Measurements from ENCODE around the gene PRRC1.
A peak's percentile ranks its signal among the peaks of the same experiment; 100 is the strongest.
"Not testable (repeated sequence)": the region's sequence is repeated elsewhere in the genome, so short reads cannot be mapped to it uniquely, and the experiment has no call there.

Gene PRRC1

DNA sequence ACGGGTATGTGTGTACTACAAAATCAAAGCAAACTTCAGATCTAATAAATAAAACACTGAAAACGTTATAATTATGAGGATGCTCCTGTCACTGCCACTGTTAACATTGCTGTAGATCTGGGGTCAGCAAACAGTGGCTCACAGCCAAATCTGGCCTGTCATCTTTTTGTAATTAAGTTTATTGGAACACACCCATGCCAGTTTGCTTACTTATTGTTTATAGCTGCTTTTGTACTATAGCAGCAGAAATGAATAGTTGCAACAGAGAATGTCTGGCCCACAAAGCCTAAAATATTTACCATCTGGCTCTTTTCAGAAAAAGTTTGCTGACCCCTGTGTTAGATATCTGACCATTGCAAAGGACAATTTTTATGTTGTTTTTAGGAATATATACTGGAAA is 32.1 kb downstream of the PRRC1 start:
- no peak for DNase-seq

DNA sequence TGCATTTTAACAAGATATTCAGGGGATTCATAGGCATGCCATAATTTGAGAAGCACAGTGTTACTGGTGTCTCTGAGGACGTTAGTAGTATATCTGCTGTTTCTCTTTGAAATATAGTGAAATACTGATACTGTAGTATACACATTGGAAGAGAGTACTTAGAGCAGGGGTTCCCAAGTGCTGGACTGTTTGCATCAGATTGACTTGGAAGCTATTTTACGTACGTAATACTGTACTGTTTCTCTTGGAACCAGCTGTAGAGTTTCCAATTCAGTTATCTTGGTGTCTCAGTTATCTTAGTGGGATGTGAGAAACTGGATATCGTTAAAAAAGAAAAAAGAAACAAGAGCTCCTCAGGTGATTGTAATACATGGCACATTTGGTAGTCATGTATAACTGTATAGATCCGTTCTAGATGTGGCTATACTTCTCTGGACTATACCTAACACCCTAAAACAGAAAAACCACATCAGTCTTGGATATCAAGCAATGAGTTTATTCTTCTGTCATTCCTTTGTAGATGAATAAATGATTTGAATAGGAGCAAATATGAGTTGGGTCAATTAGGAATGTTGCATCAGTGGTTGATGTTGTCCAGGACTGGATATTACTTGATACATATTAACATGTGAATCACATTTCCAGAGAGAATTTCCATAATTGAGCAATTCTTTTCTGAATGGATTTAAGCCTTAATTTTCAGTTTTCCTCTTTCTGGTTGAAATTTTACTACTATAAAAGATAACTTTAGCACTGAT is 33.4 kb downstream of the PRRC1 start:
- DNase-seq: no peak

DNA sequence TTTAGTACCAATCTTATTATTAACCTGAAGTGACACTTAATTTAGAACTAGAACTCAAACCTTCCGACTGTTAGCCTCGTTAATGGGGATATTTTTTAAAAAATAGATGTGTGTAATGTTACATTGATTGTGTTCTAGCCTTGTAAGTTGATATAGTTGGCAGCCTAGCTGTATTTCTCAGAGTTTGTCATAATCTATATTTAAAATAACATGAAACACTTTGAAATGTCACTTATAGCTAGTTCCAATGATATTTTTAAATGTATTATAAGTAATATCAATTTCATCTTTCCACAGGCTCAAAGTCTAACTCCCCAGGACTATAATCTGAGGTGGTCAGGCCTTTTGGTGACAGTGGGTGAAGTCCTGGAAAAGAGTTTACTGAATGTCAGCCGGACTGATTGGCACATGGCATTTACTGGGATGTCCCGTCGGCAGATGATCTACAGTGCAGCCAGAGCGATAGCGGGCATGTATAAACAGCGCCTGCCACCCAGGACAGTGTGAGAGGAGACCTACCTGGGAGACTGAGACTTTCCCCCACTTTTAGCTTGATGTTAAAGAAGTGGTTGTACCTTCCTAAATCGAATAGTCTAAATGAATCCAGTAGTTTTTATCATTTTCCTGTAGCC is 34.1 kb downstream of the PRRC1 start:
- no peak for DNase-seq

DNA sequence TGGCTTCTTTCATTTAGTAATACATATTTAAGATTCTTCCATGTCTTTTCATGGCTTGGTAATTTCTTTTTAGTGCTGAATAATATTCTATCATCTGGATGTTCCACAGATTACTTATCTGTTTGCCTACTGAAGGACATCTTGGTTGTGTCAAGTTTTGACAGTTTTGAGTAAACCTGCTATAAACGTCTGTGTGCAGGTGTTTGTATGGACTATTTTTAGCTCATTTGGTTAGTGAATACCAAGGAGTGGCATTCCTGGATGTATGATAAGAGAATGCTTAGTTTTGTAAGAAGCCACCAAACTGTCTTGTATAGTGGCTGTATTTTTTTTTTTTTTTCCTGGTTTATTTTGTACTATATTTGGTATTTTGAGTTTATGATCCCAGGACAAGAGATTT is 38.4 kb downstream of the PRRC1 start:
- no peak for DNase-seq

DNA sequence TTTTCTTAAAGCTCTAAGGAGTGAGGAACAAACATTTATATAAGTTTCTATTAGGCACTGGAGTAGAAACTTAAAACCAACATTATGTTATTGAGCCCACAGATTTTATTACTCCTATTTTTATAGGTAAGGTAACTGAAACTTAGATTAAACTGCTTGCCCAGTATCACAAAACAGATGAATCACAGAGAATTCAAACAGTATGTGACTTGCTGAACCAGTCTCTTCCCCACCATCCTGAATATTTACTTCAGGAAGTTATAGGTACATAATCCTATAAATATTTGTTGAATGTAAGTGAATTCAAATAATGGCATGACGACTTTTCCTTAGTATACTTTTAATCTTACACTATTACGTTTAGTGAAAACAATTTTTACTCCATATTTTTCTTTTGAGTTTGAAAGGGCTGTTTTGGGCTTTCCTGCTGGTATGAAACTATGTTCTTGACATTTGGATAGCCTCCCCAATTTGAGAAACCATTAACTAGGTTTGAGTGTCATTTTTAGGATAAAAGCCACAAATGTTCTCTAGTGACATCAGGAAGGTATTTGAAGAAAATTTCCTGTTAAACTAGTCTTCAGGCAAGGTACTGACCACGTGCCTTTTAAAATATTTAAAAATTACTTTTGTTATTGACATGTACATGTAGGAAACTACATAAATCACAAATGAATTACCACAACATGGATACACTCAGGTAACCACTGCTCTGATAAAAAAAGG is 39.3 kb downstream of the PRRC1 start:
- DNase-seq: no peak

DNA sequence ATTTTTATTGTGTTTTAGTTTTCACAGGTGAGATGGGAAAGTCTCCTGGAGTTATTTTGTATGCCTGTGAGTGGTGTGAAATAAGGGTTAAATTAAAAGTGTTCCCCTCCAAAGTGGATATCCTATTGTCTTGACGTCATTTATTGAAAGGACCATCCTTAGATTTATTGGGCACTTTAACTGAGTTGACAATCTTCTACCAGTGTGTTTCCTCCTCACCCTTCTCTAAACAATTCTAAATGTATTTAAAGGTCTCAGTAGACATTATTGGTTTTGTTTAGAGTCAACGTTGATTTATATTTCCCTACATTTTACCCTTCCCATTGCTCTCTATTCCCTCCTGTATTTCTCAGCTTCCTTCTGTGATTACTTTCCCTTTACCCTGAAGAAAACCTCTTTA is 40.8 kb downstream of the PRRC1 start:
- DNase-seq: no peak

DNA sequence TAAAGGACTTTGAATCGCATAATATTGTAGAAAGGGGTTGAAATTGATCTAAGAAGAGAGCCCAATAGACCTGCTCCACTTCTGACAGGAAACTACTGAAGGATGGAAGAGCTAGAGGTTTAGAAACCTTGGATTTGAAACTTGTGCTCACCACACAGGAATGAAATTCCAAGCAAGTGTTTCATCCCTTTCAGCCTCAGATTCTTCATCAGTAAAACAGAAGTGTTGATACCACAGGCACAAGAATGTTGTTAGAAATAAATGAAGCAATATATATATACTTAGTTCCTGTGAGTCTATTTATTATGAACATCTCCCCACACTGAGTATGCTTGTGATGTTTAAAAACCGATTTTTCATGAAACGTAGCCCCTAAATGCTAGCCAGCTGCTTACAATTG is 43.8 kb downstream of the PRRC1 start:
- DNase-seq: no peak

DNA sequence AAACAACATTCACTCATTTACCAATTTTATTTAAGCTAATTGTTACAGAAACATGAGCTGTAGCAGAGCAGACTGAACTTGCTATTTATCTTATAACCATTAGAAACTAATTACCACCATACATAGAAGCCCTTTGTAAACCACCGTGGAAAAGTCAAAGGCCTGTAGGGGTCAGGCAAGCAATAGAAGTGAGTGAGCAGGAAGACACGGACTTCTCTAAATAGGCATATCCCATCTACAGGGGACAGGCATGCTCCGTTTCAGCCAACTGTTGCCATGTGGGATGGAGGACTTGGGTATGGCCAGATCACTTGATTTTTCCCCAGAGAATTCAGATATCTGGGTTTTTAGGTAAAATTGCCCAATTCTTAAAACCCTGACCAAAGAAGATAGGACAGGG is 44.8 kb downstream of the PRRC1 start:
- peak in 1 of 2 donors; percentile 16 for DNase-seq

DNA sequence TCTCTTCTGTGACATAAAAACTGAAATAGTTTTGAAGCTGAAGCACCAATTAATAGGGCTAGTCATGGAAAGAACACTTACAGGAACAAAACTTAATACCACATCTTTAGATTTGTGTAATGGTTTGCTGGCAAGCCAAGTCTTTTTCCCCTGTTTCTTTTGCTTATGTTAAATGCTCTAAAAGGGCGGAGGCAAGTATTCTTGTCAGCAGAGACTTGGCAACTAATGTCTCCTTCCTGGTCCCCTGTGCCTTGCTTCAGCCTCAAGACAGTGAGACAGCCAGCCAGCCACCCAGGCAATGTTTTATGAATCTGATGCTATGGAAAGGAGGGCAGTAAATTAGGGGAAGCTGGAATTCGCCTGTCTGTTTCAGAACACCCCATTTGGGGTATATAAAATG is 45.7 kb downstream of the PRRC1 start:
- DNase-seq: no peak

DNA sequence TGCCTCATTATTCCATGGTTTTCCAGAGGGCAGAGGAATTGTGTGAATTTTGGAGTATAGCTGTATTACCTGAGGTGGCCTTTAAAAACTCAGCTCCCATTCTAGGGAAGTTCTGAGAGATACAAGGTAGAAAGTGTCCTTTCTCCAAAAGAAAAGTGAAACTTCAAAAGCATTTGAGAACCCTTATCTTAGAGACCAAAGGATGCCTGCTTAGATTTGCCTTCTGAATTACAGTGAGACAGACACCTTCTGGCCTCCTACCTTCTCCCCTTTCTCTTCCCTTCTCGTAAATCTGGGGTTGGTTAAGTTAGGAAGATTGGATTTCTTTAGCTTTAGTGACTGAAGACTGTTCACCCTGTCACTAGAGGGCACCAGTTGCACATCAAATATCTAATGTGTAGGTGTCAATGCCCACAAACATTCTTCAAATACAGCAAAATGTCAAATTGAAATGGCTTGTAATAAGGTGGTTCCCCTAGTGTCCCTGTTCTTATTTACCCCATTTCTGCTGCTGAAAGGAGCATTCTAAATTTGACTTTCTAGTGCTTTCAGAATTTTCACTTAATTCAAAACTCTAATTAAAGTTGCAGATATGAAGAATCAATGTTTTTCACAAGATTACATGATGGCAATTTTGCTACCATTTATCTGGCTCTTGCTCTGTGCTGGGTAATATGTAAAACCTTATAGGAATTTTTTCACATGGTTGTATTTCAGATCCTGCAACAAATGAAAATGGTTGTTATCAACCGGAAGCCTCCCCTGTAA is 46.7 kb downstream of the PRRC1 start:
- peak in 1 of 2 donors; percentile 66 for DNase-seq

DNA sequence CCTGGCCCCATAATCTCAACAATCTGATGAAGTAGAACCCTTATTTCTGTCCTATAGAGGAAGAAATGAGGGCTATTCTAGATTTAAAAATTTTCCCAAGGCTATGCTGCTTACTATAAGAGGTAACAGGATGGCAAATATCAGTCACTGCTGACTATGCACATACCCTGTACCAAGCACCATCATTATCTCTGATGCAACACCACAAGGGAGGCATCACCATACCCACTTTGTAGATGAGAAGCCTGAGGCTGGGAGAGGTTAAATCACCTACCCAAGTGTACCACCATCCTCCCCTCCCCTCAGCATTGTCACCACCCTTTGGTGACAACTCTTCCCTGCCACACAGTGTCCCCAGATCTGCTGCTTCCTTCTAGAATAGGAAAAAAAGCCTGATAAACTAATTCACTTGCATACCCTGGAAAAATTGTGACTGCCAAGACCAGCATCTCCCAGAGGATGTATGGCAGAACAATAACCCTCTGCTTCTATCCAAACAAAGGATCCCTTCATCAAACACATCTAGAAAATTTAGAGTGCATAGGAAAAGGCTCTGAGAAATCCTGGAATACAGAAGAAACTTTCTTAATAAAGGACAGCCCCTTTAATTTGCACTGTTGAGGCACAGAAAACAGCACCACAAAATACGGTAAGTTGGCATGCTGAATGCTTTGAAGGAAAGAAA is 48.3 kb downstream of the PRRC1 start:
- no peak for DNase-seq

DNA sequence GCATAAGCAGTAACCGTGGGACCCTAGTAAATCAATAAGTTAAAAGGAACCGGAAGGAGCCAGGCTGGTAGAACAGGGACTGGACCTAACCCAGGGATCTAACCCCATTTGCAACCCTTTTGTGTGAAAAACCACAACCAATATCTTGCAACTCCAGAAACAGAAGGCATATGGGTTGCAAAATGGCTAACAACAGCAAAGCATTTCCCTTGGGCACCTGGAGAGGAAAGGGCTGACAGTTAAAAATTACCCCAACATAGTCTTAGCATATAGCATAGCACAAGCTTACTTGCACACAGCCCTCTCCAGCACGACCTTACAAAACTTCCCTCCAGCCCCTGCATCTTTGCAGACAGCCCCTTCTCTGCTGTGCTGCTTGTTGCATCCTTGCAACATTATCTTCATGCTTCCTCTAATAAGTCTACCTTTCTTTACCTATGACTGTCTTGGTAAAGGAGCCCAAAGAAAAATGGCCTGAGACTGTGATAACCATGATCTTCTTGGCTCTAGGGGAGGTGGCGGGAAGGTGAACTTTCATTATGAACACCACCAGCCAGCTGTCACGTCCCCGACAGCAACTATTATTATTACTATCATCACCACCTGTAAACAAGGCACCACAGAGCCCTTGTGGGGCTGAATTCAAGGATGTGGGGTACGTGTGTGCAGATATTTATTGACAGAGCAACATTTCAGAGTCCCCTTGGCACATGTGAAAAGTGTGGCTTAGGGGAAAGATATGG is 49.8 kb downstream of the PRRC1 start:
- DNase-seq: no peak

DNA sequence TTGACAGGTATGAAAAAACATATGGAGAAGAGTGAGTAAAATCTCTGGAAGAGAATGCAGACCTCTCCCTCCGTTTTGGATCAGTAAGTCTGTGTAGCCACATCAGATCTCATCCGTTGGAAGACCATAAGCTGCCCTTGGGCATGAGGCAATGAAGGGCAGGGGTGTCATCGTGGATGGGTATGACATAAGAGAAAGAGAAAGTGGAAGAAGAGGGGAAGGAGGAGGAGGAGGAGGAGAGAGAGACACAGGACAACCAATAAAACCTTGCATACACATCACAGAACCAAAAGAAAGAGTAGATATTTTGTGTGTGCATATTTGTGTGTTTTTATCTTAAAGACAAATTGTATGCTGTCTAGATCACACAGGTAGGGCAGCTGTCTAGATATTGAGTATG is 50.7 kb downstream of the PRRC1 start:
- no peak for DNase-seq

DNA sequence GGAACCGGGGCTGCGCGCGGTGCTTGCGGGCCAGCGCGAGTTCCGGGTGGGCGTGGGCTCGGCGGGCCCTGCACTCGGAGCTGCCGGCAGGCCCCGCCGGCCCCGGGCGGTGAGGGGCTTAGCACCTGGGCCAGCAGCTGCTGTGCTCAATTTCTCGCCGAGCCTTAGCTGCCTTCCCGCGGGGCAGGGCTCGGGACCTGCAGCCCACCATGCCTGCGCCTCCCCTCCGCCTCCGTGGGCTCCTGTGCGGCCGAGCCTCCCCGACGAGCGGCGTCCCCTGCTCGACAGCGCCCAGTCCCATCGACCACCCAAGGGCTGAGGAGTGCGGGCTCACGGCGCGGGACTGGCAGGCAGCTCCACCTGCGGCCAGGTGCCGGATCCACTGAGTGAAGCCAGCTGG is 52.0 kb downstream of the PRRC1 start:
- not testable (repeated sequence) for DNase-seq

DNA sequence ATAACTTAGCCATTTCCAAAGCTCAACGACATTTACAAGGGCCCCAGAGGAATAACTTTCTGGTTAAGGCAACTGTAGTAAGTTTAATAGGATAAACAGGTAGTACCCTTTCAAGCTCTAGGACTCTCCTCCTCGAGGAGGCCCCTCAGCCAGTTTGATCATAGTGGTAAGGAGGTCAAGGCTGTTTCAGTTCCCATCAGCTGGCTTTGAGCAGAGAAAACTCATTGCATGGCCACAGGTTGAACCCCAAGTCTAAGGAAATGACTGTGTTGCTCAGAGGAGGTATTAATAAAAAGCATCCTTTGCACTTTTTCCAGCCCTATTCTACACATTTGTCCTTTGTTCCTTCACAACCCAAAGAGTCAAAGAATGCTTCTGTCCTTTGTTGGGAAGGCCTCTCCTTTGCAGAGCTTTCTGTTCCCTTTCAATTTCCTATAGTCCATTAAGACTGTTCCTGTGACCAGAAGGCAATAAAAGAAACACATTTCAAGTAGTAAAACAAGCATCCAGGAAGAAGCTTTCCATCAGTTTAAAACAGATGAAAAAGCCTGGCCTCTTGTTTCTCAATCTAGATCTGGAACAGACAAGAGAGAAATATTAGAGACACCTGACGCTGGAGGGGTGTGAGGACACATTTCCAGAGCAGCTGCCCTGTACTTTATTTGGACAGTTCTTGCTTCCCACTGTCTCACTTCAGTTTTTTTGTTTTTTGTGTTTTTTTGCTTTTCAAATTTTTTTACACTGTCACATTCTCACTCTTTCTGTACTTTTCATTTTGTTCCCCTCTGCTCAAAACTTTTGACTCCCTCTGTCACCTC is 54.1 kb downstream of the PRRC1 start:
- DNase-seq: no peak

DNA sequence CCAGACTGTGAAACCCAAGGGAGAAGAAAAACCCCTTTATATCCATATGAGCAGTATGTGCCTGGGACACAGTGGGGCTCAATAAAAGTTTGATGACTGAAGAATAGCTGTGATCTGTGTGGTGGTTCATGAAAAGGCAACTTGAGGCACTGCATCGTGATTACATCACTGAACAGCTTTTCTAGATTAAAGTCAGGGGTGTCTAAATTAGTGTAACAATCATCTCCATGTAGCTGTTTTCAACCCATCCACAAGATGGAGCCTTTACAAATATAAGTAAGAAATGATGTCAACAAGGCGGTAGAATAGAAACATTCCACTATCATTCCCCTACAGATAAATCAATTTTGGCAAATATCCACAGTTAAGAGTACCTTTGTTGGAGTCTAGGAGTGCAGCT is 55.5 kb downstream of the PRRC1 start:
- DNase-seq: no peak

DNA sequence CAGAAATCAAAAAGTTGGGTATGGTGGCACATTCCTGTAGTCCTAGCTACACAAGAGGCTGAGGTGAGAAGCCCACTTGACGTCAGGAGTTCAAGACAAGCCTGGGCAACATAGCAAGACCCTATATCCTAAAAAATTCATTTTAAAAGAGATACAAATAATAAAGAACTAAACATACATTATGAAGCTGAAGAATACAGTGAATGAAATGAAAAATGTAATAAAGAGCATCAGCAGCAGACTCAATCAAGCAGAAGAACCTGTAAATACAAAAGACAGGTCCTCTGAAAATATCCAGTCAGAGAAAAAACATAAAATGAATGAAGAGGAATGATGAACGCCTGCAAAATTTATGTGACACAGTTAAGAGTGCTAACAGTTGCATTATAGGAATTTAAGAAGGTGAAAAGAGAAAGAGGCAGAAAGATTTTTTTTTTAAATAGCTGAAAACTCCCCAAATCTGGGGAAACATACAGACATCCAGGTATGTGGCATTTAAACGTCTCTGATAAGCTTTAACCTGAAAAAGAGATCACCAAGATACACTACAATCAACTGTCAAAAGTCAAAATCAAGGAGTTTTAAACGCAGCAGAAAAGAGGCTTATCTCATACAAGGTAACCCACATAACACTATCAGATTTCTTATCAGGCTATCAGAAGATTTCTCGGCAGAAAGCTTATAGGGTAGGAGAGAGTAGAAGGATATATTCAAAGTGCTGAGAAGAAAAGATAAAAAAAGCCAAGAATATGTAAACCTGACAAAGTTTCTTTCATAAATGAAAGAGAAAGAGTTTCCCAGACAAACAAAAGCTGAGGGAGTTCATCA is 57.6 kb downstream of the PRRC1 start:
- no peak for DNase-seq

DNA sequence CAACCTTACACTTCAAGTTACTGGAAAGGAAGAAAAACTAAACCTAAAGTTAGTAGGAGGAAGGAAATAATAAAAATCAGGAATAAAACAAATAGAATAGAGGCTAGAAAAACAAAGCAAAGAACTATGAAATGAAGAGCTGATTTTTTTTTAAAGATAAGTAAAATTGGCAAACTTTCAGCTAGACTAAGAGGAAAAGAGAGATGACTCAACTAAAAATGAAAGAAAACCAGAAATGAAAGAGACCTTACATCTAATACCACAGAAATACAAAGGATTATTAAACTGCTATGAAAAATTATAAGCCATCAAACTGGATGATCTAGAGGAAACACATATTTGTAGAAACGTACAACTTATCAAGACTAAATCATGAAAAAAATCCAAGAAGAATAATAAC is 60.0 kb downstream of the PRRC1 start:
- peak in 1 of 2 donors; percentile 42 for DNase-seq

DNA sequence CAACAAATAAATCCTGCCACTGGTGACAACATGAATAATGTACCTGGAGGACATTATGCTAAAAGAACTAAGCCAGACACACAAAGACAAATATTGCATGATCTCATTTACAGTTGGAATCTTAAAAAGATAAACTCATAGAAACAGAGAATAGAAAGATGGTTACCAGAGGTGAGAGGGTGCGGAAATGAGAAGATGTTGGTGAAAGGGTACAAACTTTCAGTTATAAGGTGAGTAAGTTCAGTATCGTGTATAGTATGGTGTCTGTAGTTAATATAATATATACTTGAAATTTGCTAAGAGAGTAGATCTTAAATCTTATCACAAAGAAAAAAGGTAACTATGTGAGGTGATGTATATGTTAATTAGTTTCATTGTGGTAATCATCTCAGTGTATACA is 63.3 kb downstream of the PRRC1 start:
- DNase-seq: no peak

DNA sequence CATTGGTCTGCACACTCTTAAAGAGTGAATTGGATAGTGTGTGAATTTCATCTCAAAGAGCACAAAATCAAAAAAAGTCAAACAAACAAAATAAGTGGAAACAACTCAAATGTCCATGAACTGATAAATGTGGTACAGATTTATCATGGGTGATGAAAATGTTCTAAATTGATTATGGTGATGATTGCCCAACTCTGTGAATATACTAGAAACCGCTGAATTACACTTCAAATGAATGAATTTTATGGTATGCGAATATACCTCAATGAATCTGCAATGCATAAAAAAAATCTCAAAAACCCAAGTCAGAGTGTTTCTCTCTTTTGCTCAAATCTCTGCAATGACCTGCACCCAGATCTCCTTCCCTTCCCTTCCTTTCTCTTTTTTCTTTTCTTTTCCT is 64.0 kb downstream of the PRRC1 start:
- DNase-seq: no peak

All from bone marrow (tissue), 2 donors.